Neural crest cell (in vitro differentiated cells): Measurements from ENCODE around the gene TBK1. TPM values are rescaled to one million over a fixed set of nuclear protein-coding genes. Genes with fewer than 3 reads are reported as not detected.

ENCODE experiments used
- DNase-seq: peaks from one replicate; pipeline ENCODE4 v3.0.0; 2021; ENCODE audit warnings: low read depth, mixed read lengths, low spot score
- H3K27ac Mint-ChIP-seq: one replicate; pipeline ENCODE4 v1.8.0; 2021; ENCODE audit warnings: mild to moderate bottlenecking, mixed read lengths; ENCODE audit not compliant: unreplicated experiment
- H3K27me3 Mint-ChIP-seq: 2 replicates; pipeline ENCODE4 v1.8.0; 2021; ENCODE audit warnings: low read depth, mild to moderate bottlenecking, mixed read lengths
- H3K36me3 Mint-ChIP-seq: 2 replicates; pipeline ENCODE4 v1.8.0; 2021; ENCODE audit warnings: low read depth, mild to moderate bottlenecking, mixed read lengths
- H3K4me1 Mint-ChIP-seq: 2 replicates; pipeline ENCODE4 v1.8.0; 2021; ENCODE audit warnings: mixed read lengths
- H3K4me3 Mint-ChIP-seq: one replicate; pipeline ENCODE4 v1.8.0; 2021; ENCODE audit warnings: mild to moderate bottlenecking, mixed read lengths
- H3K9me3 Mint-ChIP-seq: 2 replicates; pipeline ENCODE4 v1.8.0; 2021; ENCODE audit warnings: mixed read lengths
- CTCF ChIP-seq: fragments of 200-600 bp; sonication (generic); conservative IDR thresholded peaks from 2 replicates; pipeline ENCODE4 v1.5.0; 2021; ENCODE audit warnings: antibody characterized with exemption, mild to moderate bottlenecking
- total RNA-seq: library from RNA; stranded (reverse); gene quantifications from 2 replicates; pipeline ENCODE4 v1.2.1, GENCODE V29; 2021

Gene TBK1
- total RNA-seq, 1 donor from 2014 or later: 16.4 TPM

DNA sequence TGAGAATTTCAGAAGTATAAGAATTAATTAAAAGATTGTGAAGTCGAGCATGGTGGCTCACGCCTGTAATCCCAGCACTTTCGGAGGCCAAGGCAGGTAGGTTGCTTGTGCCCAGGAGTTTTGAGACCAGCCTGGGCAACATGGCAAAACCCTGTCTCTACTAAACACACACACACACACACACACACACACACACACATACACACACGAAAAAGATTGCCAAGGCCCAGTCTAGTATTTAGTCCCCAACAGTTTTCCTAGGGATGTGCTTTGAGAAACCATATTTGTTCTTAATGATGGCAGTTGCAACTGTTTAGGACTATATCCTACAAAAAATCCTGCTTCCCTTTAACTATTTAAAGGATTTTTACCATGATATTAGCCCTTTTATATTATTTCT, 6.0 kb downstream of the TBK1 start:
- Mint-ChIP-seq H3K4me3 (no peak overlapping the region), H3K9me3 (no peaks in the 10 kb centered on the region), H3K36me3 (peaks cover 2% of the 10 kb centered on the region), H3K27me3 (no peaks in the 10 kb centered on the region), H3K4me1 (peaks cover 27% of the 10 kb centered on the region), H3K27ac (no peak overlapping the region)
- TF ChIP-seq CTCF: no peak
- no peak for DNase-seq

GRCh38 chr12:64459394-64459891, 7.5 kb downstream of the TBK1 start:
- H3K4me1 Mint-ChIP-seq: peaks cover 18% of the 10 kb centered on the region
- H3K9me3 Mint-ChIP-seq: no peaks in the 10 kb centered on the region
- no peak for TF ChIP-seq CTCF
- H3K27me3 Mint-ChIP-seq: no peaks in the 10 kb centered on the region
- peak overlapping the region; percentile 63 for H3K27ac Mint-ChIP-seq
- no peak for DNase-seq
- no peak overlapping the region for H3K4me3 Mint-ChIP-seq
- peaks cover 2% of the 10 kb centered on the region for H3K36me3 Mint-ChIP-seq

DNA sequence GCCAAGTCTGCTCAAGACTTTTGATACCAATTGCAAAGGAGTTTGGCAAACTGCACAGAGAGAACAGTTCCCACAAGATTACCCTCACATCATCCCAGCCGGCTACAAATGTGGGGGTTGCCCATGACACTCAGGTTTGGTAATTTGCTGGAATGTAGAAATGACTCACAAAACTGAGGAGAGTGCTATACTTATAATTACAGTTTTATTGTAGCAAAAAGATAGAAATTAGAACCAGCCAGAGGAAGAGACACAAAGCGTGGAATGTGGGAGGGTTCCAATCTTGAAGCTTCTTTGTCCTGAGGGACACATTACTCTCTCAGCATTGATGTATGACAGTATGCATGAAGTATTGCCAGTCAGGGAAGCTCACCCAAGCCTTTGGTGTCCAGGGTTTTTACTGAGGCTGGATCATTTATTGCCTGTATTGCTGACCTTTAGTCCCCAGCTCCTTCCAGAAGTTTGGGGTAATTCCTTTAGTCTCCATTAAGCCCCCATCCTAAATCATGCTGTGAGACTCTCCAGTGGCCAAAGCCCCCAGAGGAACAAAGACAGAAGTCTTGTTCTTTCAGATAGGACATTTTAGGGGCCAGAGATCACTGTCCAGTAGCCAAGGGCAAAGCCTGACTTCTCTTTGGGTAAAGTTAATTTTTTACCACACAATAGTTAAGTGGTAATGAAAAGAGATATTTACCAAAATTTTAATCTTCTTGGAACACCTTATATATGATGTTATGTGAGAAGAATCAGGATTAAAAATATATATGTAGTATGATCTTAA, 9.9 kb downstream of the TBK1 start:
- TF ChIP-seq CTCF: no peak
- no peaks in the 10 kb centered on the region for H3K27me3 Mint-ChIP-seq
- no peaks in the 10 kb centered on the region for H3K9me3 Mint-ChIP-seq
- H3K4me1 Mint-ChIP-seq: peaks cover 13% of the 10 kb centered on the region
- no peak for DNase-seq
- no peak overlapping the region for H3K4me3 Mint-ChIP-seq
- H3K27ac Mint-ChIP-seq: peak overlapping the region; percentile 43
- H3K36me3 Mint-ChIP-seq: peaks cover 4% of the 10 kb centered on the region

DNA sequence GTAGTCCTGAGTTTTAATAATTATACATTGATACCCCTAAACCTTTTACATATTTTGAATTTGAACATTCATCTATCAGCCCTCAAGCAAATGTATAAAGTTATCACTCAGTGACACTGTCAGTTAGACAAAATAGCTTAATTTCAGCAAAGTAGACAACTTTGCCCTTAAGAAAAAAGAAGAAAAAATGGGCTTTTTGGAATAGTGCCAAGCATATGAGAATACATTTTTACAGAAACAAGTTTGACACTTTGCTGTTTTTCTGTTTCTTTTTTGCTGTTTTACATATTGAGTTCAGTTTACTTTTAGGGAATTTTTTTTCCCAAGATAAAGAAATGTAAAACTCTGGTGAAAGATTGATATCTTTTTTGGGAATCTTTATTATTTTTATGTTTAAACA, 14.3 kb downstream of the TBK1 start:
- H3K4me3 Mint-ChIP-seq: no peak overlapping the region
- no peaks in the 10 kb centered on the region for H3K27me3 Mint-ChIP-seq
- peaks cover 12% of the 10 kb centered on the region for H3K36me3 Mint-ChIP-seq
- H3K9me3 Mint-ChIP-seq: no peaks in the 10 kb centered on the region
- H3K4me1 Mint-ChIP-seq: peaks cover 4% of the 10 kb centered on the region
- H3K27ac Mint-ChIP-seq: no peak overlapping the region
- no peak for TF ChIP-seq CTCF
- DNase-seq: no peak

DNA sequence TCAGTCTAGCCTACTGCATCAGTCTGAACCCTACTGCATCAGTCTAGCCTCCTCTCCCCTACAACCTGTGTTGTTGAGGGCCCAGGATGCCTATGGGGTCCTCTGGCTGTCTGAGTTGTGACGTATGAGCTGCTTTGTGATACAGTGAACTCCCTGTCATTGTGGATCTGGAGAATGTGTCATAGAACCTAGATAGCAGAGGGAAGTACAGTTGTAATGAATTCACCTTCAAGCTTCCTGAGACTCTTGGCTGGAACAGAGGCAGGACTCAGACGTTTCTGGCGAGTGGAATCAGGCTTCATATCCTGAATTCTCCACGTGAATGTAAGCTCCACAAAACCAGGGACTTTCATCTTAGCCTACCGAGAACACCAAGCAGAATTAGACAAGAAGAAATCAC, 17.0 kb downstream of the TBK1 start:
- TF ChIP-seq CTCF: no peak
- DNase-seq: no peak
- Mint-ChIP-seq H3K27ac (no peak overlapping the region), H3K4me1 (no peaks in the 10 kb centered on the region), H3K4me3 (no peak overlapping the region), H3K27me3 (no peaks in the 10 kb centered on the region), H3K9me3 (no peaks in the 10 kb centered on the region), H3K36me3 (peaks cover 22% of the 10 kb centered on the region)
